Fibroblast of gingiva (primary cell): ENCODE data around the gene GPS2.
A peak's percentile ranks its signal among the peaks of the same experiment; 100 is the strongest.

ENCODE experiments used
- DNase-seq: peaks from one replicate; pipeline ENCODE4 v3.0.0-alpha.2; 2011; ENCODE audit warnings: low read depth

The GPS2 gene, protein sequence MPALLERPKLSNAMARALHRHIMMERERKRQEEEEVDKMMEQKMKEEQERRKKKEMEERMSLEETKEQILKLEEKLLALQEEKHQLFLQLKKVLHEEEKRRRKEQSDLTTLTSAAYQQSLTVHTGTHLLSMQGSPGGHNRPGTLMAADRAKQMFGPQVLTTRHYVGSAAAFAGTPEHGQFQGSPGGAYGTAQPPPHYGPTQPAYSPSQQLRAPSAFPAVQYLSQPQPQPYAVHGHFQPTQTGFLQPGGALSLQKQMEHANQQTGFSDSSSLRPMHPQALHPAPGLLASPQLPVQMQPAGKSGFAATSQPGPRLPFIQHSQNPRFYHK

DNA sequence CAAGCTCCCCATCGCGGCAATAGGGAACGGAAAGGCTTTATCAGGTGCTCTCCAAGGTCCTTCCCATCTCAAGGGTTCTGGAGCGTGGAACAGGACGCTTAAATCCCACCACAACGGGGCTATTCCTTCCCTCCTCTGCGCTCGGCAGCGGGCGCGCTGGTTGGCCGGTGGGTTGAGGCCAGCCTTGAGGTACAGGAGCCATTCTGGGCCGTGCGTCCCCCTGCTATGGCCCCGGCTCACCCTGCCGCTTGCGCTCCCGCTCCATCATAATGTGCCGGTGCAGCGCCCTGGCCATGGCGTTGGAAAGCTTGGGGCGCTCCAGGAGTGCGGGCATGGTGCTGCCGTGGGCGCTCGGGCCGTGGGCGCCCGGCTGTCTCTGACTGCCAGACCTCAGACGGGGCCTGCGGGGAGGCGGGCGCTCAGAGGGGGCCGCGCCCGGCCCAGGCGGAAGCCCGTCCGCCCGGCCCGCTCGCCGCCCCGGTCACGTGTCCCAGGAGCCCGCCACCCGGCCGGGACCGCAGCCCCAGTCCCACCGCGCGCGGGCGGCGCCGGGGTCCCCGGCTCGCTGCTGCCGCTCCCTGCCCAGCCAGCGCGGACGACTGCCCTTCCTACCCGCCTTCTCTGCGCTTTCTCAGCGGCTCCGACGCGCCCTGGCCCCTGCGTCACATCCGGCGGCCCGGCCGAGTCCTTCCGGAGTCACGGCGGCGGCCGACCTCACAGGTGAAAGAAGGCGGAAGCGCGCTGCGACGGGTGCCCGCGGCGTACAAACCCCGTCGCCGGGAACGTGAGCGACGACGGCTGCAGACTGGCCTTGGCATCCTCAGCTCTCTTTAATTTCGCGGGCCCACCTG, at the start of gene GPS2:
Gene GPS2 (minus strand): TSS at position 642 of the 851 bp plus-strand sequence. CDS start 308 bp downstream, at position 334.
- DNase-seq = peak; percentile 69

DNA sequence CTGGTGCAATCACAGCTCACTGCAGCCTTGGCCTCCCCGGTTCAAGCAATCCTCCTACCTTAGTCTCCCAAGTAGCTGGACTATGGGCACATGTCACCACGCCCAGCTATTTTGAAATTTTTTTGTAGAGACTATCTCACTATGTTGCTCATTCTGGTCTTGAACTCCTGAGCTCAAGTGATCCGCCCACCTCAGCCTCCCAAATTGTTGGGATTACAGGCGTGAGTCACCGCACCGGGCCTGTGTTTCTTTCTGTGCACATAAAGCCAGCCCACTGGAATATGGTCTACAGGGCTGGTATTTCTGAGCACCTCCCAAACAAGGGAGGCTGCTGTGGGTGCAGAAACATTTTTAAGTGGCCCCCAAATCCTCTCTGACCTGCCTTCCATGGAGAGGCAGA, 48.2 kb upstream of the GPS2 start:
- DNase-seq = no peak

DNA sequence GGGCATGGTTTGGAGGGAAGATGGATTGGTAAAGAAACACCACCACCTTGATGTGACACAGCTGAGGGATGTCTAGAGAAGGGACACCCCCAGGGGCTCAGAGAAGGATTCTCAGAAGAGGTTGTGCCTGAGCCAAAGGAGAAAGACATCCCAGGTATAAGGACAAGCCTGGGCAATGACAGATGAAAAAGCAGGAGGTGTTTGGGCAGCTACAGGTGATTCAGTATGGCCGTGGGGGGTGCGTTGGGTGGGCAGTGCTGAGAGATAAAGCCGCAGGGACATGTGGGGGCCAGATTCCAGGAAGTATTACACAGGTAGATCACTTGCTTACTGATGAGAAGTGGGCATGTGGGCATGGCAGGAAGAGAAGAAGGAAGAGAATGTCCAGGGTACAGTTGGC, 46.7 kb upstream of the GPS2 start:
- DNase-seq = no peak

DNA sequence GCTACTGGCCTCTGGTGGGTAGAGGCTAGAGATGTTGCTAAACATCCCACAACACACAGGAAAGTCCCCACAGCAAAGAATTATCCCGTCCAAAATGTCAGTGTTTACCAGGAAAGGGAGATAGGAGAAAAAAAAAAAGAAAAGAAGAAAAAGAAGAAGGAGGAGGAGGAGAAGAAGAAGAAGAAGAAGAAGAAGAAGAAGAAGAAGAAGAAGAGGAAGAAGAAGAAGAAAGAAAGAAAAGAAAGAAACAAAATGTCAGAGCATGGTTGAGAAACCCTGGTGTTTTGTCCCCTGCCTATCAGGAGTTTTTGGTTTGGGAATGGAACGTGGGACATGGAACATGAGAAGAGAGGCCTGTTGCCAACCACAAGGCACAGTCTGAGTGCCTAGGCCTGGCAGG, 42.2 kb upstream of the GPS2 start:
- DNase-seq = no peak

DNA sequence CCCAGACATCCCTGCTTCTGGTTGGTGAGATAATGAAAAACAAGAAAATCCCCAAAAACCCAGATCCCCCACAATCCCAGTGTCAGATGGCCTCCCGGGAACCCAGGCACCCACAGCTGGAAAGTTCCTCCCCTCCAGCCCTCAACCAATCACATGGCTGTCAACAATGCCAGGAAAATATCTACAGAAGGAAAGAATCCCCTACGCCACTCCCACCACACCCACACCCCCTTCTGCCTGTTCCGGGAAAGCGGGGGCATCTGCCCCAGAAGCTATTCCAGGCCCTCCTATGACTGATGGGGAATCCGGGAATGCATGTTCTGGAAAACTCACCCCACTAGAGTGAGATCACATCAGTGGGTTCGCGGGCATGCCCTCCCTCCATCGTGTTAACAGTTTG, 41.6 kb upstream of the GPS2 start:
- DNase-seq = no peak

DNA sequence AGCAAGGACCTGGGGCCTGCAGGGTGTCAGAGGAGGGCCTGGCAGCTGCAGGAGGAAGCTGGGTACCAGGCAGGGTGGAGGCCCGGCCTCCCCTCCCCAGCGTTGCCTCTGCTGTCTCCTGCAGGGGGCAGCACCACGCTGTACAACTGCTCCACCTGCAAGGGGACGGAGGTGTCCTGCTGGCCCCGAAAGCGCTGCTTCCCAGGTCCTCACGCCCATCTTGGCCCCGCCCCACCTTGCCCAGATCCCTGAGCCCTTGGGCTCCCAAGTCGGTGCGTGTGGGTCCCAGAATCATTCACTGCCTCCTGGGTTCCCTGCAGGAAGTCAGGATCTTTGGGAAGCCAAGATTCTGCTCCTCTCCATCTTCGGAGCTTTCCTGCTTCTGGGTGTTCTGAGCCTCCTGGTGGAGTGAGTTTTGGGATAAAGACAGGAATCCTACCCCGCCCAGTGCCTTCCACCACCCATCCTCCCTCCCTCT, 41.0 kb upstream of the GPS2 start:
- peak; percentile 48 for DNase-seq

DNA sequence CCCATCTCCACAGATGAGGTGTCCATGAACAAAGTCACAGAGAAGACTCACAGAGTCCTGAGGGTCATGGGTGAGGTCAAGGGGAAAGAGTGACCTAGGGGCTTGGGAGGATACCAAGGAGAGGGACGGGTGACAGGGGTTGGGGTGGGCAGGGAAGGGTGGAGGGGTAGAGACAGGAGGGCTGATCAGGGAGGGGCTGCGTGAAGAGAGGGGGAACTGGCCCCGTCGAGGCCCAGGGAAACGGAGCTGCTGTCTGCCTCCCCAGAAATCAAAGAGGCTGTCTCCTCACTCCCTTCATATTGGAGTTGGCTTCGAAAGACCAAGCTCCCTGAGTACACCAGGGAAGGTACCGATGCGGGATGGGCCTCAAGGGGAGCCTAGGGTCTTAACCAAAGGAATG, 40.4 kb upstream of the GPS2 start:
- DNase-seq = no peak

DNA sequence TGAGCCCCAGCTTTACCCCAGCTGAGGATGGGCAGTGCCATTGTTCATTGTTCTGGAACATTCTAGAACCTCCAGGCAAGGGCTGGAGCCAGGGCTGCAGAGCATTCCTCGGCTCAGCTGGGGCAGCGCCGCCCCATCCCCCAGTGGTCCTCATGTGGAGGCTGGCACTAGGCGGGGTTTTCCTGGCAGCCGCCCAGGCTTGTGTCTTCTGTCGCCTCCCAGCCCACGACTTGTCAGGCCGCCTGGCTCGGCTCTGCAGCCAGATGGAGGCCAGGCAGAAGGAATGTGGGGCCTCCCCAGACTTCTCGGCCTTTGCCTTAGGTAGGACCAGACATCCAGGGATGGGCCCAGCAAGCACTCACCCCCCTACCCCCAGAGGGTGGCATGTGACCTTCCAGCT, 39.9 kb upstream of the GPS2 start, which contains the start of gene TMEM95:
Gene TMEM95 (plus strand): TSS at position 104 of the 400 bp plus-strand sequence. CDS start 49 bp downstream, at position 153.
- peak; percentile 51 for DNase-seq

DNA sequence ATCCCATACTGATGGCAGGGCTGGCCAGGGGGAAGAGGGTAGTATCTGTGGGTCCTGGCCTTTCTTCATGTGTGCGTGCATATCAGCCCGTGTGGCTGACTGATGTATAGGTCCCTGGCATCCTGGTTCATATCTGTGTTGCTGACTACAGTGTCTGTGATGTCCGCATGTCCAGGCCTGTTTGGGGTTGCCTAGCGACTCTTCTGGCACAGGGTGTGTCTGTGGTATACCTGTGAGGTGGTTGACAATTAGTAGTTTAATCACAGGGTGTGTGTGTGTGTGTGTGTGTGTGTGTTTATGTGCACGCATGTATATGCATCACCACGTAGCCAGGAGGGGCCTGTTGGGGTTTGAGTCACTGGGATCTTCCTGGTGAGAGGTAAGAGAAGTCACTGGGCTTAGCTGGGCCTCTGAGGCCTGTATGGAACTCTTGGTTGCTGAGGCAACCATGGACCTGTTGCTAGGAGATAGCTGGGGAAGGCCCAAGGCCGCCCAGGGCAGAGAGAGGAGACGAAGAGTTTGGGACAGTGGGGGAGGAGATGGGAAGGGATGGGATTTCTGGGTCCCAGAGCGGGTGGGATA, 39.2 kb upstream of the GPS2 start:
- DNase-seq = peak; percentile 32

DNA sequence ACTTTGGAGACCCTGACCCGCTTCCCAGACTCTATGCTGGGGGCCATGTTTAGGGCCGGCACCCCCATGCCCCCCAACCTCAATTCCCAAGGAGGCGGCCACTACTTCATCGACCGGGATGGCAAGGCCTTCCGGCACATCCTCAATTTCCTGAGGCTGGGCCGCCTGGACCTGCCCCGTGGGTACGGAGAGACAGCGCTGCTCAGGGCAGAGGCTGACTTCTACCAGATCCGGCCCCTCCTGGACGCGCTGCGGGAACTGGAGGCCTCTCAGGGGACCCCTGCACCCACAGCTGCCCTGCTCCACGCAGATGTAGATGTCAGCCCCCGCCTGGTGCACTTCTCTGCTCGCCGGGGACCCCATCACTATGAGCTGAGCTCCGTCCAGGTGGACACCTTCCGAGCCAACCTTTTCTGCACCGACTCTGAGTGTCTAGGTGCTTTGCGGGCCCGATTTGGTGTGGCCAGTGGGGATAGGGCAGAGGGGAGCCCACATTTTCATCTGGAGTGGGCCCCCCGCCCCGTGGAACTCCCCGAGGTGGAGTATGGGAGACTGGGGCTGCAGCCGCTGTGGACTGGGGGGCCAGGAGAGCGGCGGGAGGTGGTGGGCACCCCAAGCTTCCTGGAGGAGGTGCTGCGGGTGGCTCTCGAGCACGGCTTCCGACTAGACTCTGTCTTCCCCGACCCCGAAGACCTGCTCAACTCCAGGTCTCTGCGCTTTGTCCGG, 37.9 kb upstream of the GPS2 start:
- DNase-seq = no peak

DNA sequence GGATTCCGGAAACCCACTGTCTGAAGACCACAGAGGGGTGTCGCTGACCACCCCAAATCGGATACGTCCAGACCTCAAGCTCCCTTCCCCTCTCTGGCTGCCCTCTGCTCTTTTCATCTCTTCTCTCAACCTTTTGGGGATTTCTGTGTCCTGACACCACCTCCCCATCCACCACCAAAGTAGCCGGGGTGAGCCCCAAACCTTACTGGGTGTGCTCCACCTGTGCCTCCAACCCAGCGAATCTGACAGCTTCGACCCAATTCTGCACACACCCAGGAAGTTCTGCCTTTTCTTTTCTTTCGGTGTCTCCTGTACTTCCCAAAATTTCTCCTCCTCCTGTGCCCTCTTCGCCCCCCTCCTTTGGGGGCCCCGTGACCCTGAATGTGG, 37.3 kb upstream of the GPS2 start:
- no peak for DNase-seq

DNA sequence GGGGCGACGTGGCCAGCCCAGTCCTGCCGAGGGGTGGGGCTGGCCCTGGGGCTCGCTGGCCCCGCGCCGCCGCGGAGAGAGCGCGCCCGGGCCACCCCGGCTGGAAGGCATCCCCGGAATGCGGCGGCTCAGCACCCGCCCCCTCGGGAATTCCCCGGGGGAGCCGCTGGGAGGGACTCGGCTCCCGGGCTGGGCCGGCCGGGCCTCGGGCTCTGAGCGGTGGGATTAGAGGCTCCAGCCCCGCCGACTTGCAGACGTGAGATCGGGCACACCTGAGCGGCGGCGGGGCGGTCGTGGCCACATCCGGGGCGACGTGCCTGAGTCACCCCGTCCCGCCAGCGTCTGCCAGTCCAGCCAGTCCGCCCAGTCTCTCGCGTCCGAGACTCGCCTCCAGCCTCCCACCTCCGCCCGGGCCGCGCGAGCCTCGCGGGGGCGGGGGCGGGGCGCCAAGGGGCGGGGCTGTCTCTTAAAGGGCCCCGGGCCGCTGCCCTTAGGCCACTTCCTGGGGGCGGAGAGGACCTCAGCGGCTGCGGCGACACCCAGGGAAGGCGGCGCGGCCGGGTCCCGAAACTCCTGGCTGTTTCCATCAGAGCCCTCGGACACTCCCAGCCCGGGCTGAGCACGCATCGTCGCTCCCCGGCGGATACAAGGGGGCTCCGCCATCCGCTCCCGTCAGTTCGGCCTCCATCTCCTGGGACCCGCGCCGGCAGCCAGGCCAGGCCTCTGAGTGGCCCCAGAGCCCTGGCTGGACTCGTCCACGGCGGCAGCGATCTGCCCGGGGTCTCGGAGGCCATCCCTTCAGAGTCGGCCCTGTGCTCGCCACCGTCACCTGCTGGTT, 36.7 kb upstream of the GPS2 start, which contains the start of gene KCTD11:
Gene KCTD11 (plus strand): TSS at position 498 of the 838 bp plus-strand sequence.
- peak; percentile 93 for DNase-seq

DNA sequence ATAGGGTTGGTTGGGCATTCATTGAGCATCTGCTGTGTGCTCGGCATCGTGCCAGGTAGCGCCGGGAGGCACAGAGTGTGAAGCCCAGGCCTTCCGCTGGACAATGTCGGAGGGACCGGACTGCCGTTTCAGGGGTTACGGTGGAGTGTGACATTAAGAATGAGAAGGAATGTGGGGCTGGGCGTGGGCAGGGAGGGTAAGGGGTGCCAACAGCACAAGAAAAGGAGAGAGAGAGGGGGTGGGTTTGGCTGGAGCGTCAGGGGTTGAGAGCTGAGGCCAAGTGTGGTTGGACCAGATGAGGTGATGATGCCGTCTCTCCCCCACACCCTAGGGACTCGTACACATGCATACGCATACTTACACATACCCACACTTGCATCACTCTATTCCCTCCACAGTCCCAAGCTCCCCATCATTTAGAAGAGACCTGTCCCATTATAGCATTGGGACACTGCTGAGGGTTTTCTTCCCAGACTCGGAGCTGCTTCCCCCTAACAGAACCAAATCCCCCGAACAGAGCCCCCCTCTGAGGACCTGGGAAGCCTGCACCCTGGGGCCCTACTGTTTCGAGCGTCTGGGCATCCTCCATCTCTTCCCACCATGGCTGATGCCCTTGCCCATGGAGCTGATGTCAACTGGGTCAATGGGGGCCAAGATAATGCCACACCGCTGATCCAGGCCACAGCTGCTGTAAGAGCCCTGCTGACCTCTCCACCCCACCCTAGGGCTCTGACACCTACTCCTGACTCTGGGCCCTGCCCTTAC, 33.5 kb upstream of the GPS2 start:
- DNase-seq = peak; percentile 53

DNA sequence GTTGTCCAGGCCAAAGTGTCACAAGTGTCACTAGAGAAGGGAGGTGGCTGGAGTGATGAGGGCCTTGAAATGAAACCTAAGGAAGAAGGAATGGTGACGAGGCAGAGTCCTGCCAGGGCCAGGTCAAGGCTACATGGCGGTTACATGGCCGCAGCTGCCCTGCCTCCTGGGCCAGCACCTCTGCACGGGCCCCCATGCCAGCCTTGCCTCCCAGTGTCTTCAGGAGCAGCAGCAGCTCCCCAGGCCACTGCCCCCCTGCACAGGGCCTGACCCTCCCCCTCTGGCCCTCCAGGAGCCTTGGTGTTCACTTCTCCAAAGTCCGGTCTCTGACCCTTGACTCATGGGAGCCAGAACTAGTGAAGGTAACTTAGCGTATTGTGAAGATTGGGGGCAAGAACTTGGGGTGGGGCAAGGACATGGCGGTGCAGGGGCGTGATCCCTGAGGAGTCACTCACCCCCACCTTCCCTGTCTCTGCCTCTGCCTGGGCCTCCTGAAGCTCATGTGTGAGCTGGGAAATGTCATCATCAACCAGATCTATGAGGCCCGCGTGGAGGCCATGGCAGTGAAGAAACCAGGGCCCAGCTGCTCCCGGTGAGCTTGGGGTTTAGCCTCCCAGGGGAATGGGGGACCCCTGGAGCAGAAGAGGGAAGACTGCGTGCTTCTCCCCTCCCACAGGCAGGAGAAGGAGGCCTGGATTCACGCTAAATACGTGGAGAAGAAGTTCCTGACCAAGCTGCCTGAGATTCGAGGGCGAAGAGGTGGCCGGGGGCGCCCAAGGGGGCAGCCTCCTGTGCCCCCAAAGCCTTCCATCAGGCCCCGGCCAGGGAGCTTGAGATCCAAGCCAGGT, 32.7 kb upstream of the GPS2 start:
- no peak for DNase-seq

DNA sequence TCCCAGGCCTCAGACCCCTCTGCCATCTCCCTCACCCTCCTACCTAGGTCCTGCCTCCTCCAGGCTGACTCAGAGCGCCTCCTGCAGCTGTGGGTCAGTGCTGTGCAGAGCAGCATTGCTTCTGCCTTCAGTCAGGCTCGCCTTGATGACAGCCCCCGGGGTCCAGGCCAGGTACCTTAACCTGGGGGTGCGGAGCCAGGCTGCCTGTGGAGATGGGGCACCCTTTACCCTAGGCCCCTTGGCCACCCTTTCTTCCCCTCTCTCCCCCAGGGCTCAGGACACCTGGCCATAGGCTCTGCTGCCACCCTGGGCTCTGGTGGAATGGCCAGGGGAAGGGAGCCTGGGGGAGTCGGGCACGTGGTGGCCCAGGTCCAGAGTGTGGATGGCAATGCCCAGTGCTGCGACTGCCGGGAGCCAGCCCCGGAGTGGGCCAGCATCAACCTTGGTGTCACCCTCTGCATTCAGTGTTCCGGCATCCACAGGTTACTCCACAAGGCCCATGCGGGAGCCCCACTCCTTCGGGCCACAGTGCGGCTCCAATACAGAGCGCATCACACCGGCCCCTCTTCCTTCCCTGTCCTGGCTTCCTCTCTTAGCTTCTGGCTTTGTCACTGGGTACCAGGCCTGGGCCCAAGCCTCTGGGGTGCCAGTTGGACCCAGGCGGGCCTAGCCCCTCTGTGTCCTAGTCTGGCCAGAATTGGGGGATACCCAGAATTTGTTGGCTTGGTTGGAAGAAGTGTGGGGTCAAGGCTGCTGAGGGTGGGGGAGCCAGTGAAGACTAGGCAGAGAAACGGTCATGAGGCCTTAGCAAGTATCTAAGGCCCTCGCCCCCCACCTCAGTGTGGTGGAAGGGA, 31.8 kb upstream of the GPS2 start:
- no peak for DNase-seq

DNA sequence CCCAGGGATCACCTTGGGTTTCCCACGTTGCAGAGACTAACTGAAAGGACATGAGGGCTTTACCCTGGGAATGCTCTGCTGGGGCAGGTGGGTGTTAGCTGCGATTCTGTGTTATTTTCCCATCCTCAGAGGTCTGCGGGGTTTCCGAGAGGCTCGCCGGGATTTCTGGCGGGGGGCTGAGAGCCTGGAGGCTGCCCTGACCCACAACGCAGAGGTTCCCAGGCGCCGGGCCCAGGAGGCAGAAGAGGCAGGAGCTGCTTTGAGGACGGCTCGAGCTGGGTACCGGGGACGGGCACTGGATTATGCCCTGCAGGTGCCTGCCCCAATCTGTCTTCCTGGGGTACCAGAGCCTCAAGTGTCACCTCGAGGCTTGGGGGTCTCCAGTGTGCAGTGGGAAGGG, 28.1 kb upstream of the GPS2 start:
- no peak for DNase-seq

DNA sequence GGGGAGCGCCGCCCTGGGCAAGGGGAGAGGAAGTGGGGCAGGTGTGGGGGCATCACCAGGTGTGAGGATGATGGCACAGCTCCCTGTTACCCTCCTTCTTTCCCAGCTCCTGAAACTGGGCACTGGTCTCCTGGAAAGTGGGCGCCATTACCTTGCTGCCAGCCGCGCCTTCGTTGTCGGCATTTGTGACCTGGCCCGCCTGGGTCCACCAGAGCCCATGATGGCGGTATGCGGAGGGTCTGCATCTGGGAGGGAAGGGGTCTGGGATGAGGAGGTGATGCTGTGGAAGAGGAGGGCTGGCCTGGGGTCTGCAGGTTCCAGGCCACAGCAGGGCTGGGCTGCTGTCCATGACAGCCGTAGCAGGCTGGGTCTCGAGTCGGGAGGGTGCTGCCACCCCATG, 26.7 kb upstream of the GPS2 start:
- no peak for DNase-seq

DNA sequence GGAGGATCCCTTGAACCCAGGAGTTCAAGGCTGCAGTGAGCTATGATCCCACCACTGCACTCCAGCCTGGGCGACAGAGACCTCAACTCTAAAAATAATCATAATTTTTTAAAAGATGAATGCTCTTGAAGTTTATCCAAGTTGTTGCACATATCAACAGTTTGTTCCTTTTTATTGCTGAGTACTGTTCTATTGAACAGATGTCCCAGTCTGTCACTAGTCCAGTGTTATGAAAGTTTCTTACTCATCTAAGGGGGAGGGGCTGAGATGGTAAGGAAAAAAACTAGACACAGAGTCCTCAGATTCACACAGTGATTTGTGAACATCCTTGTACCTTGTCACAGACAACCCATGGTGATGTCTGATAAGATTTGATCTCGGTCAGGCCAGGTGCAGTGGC, 25.0 kb upstream of the GPS2 start:
- no peak for DNase-seq
